BJ (cell line): ENCODE measurements around the gene GFRA4. TPM values are rescaled to one million over a fixed set of nuclear protein-coding genes. Genes with fewer than 3 reads are reported as not detected.

Experiments
- CTCF ChIA-PET: fragments of 350-600 bp; formaldehyde crosslinking; extraction: SDS; loops from one replicate; lab custom pipeline; 2021; ENCODE audit warnings: antibody characterized with exemption, inconsistent platforms; lab: Yijun Ruan, JAX
- POLR2A ChIA-PET: fragments of 300-600 bp; sonication (Branson Sonifier 250); formaldehyde crosslinking; extraction: SDS; loops from one replicate; lab custom pipeline; 2021; ENCODE audit warnings: antibody characterized with exemption; lab: Charles Lee
- DNase-seq: peaks from one replicate; pipeline ENCODE4 v3.0.0-alpha.2; 2011; ENCODE audit warnings: low read depth
- H3K27me3 ChIP-seq: 2 replicates; pipeline ENCODE4 v1.6.0; 2011; ENCODE audit warnings: low read length; ENCODE audit not compliant: control insufficient read depth, insufficient read depth
- H3K36me3 ChIP-seq: 2 replicates; pipeline ENCODE4 v1.5.1; 2011; ENCODE audit warnings: low read length; ENCODE audit not compliant: control insufficient read depth, insufficient read depth
- H3K4me3 ChIP-seq: 2 replicates; pipeline ENCODE4 v1.5.1; 2011; ENCODE audit warnings: low read depth, mild to moderate bottlenecking, control low read depth, low read length
- polyA plus RNA-seq: library from polyadenylated mRNA; depleted of rRNA; stranded (reverse); fragments of >200 nt; gene quantifications from 2 replicates; pipeline ENCODE4 v1.2.3, GENCODE V29; 2011
- TF ChIP-seq, protein P1 (sequence below): IDR thresholded peaks from 2 replicates; pipeline ENCODE4 v1.5.1; 2011; ENCODE audit warnings: low read depth, mild to moderate bottlenecking, control low read depth, inconsistent platforms, low read length, moderate library complexity; ENCODE audit not compliant: insufficient read depth

Gene GFRA4
- polyA plus RNA-seq, 1 experiment = not detected

DNA sequence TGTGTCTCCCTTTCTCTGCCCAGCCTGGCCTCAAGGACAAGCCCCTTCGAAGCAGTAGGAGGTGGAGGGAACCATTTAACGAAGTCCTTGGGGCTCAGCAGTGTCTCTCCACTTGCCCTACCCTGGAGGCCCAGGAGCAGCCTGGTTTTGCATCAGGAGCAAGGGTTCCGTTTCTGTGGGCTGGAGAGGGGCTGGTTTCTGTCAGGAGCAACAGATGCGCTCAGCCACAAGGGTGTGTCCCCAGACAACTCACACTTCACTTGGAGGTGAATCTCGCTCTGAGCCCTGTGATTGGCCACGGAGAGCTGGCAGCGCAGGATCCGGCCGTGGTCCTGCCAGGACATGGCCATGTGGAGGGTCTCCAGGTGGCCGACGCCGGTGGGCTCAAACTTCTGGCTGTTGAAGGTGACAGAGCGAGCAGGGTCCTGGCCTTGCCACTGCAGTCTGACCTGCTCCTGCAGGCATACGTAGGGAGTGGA is 42.3 kb upstream of the GFRA4 start:
- Histone ChIP-seq H3K4me3 (no peak overlapping the region), H3K36me3 (no peaks in the 10 kb centered on the region), H3K27me3 (no peaks in the 10 kb centered on the region; the same call in 1 of the 2 replicates)
- ChIA-PET CTCF (interaction anchor here (2.9 to 7.6 kb wide), 2 partner anchors 9 to 27 kb away, joined by 14 to 75 read pairs; no protein-coding TSS in a partner anchor), POLR2A (no interaction called here)
- DNase-seq = no peak
- TF ChIP-seq, protein P1, sequence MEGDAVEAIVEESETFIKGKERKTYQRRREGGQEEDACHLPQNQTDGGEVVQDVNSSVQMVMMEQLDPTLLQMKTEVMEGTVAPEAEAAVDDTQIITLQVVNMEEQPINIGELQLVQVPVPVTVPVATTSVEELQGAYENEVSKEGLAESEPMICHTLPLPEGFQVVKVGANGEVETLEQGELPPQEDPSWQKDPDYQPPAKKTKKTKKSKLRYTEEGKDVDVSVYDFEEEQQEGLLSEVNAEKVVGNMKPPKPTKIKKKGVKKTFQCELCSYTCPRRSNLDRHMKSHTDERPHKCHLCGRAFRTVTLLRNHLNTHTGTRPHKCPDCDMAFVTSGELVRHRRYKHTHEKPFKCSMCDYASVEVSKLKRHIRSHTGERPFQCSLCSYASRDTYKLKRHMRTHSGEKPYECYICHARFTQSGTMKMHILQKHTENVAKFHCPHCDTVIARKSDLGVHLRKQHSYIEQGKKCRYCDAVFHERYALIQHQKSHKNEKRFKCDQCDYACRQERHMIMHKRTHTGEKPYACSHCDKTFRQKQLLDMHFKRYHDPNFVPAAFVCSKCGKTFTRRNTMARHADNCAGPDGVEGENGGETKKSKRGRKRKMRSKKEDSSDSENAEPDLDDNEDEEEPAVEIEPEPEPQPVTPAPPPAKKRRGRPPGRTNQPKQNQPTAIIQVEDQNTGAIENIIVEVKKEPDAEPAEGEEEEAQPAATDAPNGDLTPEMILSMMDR = no peak

DNA sequence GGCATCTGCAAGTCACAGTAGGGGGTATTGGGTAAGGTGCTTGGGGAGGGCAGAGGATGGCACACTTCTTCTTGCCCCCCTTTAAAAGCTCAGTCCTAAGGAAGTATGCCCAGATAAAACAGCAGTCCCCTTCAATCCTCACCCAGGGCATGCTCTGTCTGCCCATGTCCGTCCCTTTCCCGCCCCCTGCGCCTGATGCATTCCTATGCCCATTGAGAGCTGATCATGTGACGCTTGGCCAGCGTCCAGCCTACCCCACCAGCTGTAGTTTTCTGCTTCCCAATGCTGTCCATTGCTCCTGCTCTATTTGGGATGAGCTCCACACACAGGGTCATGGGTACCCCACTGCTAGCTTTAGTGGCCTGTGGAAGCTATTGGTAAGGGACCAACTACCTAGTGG is 40.9 kb upstream of the GFRA4 start:
- DNase-seq = no peak
- H3K27me3 ChIP-seq = no peaks in the 10 kb centered on the region; the same call in 1 of the 2 replicates
- ChIA-PET POLR2A (no interaction called here), CTCF (interaction anchor here (0.5 to 7.6 kb wide), 6 partner anchors 11 to 111 kb away, joined by 3 to 75 read pairs (median 3); no protein-coding TSS in a partner anchor)
- H3K4me3 ChIP-seq = no peak overlapping the region
- H3K36me3 ChIP-seq = no peaks in the 10 kb centered on the region
- TF ChIP-seq, protein P1 = no peak

DNA sequence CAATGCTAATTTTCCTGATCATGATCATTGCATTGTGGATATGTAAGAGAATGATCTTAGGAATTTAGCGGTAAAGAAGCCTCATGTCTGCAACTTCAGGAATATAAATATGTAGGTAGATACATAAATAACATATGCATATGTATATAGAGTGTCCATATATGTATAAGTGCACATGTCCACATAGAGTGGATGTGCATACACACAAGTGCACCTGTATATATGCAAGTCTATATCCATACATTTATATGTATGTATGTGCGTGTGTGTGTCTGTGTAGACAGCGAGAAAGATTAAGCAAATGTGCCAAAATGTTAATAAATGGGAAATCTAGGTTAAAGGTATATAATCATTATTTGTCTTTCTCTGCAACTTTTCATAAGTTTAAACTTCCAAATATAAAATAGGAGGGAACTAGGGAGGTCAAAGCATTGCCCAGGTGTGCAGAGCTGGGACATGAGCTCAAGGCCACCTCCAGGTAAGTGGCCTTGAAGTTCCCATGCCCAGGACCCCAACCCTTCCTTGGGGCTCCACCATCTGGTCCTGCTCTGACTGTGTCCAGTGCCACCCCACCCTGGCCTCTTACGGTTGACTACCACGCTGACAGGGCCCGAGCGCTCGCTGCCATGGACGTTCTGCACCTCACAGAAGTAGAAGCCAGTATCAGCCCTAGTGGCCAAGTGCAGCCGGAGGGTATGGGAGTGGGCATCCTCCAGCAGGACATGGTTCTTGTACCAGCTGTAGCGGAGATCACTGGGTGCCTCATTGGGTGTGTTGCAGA is 39.6 kb upstream of the GFRA4 start:
- no peak for DNase-seq
- Histone ChIP-seq H3K4me3 (no peak overlapping the region), H3K36me3 (no peaks in the 10 kb centered on the region), H3K27me3 (peaks cover 2% of the 10 kb centered on the region)
- CTCF ChIA-PET = interaction anchor here (1.0 to 7.6 kb wide), 3 partner anchors 15 to 25 kb away, joined by 3 to 75 read pairs (median 5); no protein-coding TSS in a partner anchor
- TF ChIP-seq, protein P1 = no peak
- POLR2A ChIA-PET = no interaction called here

DNA sequence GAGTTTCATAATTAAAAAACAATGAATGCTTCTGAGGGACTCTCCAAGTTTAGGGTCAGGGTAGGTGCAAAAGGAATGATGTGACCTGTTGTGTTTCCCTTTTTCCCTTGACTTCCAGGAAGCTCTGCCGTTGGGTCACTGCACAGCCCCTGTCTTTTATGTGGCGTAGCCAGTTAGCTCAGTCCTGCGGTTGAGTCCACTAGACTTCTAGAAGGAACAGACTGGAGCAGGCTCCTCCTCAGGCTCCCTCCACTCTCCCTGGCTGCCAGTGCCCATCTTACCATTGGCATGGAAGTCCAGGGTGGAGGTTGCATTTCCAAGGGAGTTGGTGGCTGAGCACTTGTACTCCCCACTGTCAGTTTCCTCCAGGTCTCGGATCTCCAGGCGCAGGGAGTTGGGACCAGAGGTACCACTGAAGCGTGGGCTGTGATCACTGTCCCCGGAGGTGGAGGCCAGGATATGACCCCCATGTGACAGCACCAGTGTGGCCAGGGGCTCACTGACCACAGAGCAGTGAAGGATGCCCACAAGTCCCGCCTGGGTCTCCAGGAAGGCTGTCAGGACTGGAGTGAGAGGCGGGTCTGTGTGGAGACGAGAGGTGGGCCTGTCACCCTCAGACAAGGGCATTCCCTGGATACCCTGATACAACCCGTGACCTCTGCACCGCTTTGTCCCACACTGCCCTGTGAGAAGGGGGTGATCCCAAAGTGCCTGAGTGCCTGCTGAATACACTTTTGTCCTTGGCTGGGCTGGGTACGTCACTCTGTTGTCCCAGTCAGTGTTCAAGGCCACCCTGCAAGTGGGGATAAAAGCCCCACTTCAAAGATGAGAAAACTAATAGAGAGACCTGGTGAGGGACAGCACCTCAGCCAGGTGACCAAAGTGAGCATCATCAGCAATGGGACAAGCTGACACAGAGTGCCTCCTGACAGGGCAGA is 38.1 kb upstream of the GFRA4 start:
- POLR2A ChIA-PET = no interaction called here
- CTCF ChIA-PET = interaction anchor here (1.1 to 7.6 kb wide), 4 partner anchors 10 to 85 kb away, joined by 3 to 75 read pairs (median 28); partner anchors contain the start of genes CENPB and SIGLEC1
- Histone ChIP-seq H3K27me3 (peaks cover 2% of the 10 kb centered on the region; the same call in 1 of the 2 replicates), H3K36me3 (no peaks in the 10 kb centered on the region), H3K4me3 (no peak overlapping the region)
- TF ChIP-seq, protein P1 = no peak
- no peak for DNase-seq
